HG02970 (cell line): ENCODE measurements around the gene RAB3D.
"Not testable (repeated sequence)": the region's sequence is repeated elsewhere in the genome, so short reads cannot be mapped to it uniquely, and the experiment has no call there.

ENCODE experiments used
- ATAC-seq: cut with Tn5 transposase; IDR thresholded peaks from one replicate; pipeline ENCODE4 v1.9.1; 2021; ENCODE audit warnings: mild to moderate bottlenecking, moderate library complexity, moderate number of reproducible peaks; ENCODE audit not compliant: unreplicated experiment, low FRiP score

Gene RAB3D

DNA sequence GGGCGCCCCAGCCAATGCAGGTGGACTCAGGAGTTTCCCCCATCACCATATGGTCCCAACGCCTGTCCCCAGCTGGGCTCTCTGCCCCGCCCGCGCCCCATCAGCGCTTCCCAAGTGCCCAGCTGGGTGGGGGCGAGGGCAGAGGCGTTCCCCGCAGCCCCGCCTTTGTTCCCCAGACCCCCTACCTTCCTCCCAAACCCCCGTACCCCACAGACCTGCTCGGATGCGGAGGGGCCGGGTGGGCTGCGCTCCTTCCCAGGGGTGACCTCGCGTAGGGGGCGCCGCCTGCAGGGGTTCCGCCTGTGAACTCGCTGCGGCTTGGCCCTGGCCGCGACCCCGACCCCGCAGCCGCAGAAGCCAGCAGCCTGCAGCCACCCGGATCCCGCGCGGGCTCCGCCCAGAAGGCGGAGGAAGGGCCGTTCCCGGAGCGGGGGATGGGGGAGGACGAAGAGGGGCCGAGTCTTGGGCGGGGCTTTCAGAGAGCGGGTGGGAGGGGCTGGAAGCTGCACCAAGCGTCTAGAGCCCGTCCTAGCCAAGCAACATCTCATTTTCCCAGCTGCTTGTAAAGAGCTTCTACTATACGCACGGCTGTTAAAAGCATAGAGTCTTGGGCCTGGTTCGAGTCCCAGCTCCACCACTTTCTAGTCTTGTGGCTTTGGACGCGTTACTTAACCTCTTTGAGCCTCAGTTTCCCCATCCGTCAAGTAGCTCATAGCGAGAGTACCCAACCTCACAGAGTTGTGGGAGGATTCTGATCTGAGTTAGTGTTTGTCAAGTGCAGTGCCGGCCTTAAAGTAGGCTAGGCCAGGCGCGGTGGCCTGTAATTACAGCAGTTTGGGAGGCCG, at the start of gene RAB3D:
Gene RAB3D (minus strand): TSS at position 404 of the 845 bp plus-strand sequence. CDS start 2,258 bp downstream, outside the sequence.
- ATAC-seq = no peak

GRCh38 chr19:11387162-11388034, 47.9 kb upstream of the RAB3D start:
- ATAC-seq = no peak

GRCh38 chr19:11384778-11385129, 45.3 kb upstream of the RAB3D start:
- no peak for ATAC-seq

DNA sequence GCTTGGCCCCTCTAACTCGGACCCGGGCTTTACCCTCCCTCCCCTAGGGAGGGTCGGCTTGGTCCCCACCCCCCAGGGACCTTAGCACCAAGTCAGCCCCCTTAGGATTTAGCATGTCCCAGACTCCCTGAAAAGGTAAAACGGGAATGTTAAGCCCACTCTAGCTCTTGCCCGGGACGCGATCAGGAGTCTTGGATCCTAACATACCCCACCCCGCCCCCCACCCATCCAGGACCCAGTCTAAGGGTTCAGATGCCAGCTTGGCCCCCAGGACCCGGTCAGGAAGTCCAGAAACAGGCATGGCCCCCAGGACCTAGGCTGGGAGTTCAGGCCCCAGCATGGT, 44.2 kb upstream of the RAB3D start:
- no peak for ATAC-seq

DNA sequence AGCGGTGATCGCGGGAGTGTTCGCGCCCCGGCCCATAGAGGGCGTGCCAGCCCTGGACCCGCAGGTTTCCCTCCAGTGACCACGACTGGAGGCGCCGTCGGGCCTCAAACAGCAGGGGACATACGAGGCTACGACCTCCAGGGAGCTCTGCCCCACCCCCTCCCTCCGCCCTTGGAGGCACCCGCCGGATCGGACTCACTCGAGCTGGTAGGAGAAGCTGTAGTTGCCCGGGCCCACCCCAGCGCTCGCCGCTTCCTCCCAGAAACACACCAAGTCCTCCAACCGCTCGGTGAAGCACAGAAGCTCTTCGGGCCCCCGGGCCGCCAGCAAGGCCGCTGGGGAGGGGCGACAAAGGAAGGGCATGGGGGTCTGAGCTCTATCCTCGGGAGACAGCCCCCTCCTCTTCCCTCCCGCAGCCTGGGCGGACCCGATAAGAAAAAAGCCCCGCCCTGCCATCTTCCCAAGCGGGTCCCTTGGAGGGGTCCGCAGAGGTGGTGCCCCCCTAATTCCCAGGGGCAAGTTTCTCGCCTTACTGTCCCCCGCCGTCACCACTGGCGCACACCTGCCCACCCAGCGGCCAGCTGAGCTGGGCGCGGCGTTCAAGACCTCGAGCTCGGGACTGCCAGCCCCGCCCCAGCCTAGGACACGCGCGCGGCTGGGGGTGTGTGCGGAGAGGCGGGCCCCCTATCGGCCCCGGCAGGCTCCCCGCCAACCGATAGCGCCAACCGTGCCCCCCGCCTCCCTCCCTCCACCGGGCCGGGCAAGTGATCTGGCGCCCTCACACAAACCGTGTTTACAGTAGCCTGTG, 43.6 kb upstream of the RAB3D start:
- ATAC-seq = no peak

DNA sequence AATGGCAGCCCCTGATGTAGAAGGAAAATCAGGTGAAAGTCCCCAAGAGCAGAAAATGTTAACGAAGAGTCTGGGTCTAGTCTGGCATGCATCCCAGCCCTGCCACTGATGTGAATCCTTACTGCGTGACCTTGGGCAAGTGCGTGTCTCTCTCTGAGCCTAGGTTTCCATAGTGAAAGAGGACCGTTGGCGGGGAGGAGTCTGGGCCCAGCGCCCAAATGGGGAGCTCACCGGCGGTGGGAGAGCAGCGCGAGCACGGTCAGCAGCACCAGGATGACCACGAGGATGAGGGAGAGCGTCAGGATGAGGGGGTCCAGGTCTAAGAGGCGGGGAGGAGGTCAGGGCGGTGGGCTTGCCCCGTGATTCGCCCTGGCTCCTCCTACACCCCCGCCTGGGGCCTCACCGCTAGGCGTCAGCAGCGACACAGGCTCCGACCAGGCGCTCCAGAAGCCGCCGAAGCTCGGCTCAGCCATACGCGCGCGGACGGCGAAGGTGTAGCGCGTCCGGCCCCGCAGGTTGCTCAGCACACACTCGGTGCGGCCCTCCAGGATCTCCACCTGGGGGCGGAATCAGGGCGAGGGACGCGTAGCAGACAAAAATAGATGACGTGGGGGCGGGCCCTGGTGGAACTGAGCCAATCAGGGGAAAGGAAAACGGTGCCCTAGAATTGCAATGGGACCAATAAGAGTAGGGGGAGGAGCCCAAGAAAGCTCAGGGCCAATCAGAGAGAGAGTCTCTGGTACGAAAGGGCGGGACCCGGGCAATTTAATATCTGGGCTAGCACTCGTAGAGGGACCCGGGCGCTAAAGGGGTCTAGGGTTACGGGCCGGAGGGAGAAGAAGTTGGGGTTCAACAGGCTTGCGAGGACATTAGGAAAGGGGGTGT, 41.4 kb upstream of the RAB3D start:
- ATAC-seq = peak; percentile 75

DNA sequence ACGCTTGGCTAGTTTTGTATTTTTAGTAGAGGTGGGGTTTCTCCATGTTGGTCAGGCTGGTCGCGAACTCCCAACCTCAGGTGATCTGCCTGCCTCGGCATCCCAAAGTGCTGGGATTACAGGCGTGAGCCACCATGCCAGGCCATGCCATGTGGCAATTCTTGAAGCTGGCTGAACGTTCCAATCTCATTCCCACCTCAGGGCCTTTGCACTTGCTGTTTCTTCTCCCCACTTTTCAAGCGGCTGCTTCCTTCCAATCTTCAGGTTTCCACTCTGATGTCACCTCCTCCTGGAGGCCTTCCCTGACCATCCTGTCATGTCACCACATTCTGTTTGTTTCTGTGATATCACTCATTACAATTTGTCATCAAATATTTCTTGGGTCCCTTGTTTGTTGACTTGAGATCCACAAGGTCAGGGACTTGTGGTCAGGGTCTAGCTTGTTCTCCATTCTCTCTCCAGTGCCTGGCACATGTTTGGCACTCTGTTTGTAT, 40.4 kb upstream of the RAB3D start:
- no peak for ATAC-seq

- ATAC-seq = not testable (repeated sequence)
Observed at GRCh38 chr19:11379269-11379845, 39.9 kb upstream of the RAB3D start.

DNA sequence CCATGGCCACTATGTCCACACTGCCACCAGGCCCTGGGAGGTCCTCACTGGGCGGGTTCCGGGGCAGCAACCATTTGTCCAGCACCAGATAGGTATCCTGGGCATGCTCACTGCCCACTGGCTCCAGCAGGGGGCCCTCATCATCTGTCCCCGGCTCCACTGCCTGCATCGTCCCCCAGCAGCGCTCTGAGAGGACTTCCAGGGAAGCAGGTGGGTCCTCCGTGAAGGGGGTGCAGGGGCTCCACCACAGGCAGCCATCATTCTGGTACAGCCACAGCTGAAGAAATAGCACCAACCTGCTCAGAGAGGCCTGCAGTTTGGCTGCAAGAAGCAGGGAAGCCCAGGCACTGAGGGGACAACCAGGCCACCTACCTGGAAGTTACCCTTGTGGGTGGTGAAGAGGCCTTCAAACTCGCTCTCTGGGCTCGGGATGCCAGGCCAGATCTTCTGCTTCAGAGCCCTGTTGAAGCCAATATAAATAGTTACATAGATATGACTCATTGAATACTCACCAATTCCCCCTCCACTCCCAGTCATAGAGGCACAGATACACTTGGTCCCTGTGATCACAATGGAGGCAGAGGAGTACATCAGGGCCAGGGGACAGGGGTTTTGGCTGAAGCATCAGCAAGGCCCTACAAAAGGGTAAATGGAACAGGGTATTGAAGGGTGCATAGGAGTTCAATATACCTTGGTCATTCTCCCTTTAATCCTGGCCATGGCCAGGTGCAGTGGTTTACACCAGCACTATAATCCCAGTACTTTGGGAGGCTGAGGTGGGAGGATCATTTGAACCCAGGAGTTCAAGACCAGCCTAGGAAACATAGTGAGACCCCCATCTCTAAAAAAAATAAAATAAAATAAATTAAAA, 39.1 kb upstream of the RAB3D start:
- ATAC-seq = no peak

- no peak for ATAC-seq
Observed at GRCh38 chr19:11377756-11378155, 38.3 kb upstream of the RAB3D start.

DNA sequence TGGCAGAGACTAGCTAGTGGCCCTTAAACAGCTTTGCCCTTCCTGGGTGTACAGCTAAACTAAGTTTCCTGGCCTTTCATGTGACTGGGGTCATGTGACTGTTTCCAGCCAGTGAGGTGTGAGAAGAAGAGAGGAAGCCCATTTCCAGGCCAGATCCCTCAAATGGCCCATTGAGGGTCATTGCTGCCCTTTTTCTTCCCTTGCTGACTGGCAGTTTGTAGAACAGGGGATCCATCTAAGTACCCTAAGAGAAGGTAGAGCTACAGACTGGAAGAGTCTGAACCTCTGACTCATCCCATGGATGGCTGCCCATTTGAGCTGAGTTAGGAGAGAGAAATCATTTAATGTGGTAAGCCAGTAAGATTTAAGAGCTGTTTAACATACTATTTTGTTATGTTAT, 37.8 kb upstream of the RAB3D start:
- no peak for ATAC-seq

- no peak for ATAC-seq
Observed at GRCh38 chr19:11375143-11375948, 35.9 kb upstream of the RAB3D start.

DNA sequence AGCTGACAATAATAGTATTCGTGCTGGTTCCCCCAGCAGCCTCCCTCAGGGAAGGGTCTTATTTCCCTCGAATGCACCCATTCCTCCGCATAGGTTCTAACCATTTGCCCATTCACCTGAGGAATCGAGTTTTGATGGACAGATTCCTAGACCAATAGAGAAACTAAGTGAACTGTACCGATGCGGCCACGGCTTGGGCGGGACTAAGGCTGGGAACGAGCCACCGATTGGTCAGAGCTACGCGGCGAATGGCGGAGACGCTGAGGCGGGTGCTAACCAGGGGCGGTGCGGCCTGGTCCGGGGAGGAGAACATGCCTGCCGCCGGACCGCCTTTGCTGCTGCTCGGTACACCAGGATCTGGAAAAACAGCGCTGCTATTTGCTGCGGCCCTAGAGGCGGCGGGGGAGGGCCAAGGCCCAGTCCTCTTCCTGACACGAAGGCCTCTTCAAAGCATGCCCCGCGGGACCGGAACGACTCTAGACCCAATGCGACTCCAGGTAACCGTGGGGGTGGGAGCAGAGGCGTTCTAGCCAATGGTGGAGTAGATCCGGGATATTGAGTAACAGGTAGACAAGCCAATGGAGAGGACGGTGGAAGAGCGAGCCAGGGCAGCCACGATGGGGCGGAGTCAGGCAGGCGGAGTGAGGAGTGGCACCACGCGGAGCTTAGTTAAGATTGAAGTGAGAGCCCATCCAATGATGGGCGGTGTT, 35.1 kb upstream of the RAB3D start, which contains the start of gene SWSAP1:
Gene SWSAP1 (plus strand): TSS at position 234 of the 710 bp plus-strand sequence. CDS start 15 bp downstream, at position 249.
- peak; percentile 87 for ATAC-seq

DNA sequence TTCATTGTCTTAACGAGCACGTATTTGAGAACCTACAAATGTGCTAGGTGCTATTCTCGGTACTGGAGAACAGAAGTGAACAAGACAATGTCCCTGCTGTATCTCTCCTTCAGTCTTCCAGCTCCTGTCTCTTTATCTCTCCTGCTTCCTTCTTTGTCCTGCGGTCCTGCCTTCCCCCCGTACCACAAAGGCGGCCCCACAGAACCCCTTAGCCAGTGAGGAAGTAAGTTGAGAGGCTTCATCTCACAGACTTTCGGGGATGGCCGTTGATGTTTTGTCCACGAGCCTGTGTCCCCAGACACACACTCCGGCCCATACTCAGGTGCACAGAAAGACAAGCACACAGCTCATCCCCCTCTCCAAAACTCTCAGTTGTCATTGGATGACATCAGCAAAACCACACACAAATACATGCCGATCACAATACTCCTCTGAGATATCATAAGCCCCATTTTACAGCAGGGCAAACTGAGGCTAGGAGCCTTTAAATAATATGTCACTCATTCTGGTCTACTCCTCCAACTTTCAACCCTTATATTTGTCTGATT, 34.5 kb upstream of the RAB3D start:
- ATAC-seq = no peak

DNA sequence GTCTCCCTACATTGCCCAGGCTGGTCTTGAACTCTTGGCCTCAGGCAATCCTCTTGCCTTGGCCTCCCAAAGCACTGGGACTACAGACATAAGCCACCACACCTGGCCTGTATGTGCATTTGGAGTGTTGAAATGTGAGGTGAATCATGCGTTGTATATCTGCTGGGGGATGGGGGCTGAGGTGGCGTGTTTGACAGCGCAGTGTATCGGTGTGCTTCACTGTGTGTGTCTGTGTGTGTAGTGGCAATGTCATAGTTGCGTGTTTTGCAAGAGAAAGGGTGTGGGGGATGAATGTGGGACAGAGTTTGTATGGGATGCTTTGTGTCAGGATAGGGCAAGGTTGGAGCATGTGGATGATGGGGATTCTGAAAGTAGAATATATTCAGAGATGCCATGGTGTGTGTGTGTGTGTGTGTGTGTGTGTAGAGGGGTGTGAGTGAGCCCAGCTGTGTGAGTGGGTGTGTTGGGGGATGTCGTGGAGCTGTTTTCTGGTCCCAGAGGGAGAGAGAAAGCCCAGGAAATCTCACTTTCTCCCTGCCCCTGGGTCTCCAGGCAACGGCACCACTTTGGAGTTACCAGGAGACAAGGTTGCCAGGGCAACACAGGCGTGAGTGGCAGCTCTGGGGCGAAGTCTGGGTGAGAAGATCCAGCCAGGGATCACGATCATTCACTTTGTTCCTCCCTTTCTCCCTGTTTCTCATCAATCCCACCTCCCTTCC, 33.9 kb upstream of the RAB3D start:
- no peak for ATAC-seq

DNA sequence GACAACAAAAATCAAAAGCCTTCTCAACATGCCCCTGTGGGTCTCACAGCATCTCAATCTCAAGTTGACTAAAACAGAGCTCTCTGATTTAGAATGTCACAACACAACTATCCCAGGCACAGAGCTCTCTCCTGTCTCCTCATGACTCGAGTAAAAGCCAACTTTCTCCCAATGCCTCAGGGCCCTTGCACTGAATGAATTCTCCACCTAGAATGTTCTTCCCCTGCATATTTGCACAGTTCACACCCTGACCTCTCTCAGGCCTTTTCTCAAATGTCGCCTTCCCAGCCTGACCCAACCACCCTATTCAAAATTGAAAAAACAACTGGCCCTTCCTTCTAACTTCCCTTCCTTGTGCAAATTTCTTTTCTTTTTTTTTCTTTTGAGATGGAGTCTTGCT, 31.3 kb upstream of the RAB3D start:
- ATAC-seq = no peak
